Spleen (tissue), 7 donors: ENCODE results near the gene OPRM1.

ENCODE experiments used
- POLR2A ChIP-seq, 3 donors: fragments of 450-650 bp; IDR thresholded peaks; one replicate each; pipeline ENCODE4 v1.5.1; 2017; ENCODE audit warnings: antibody characterized with exemption in 3 of 3, mild to moderate bottlenecking in 1 of 3
- POLR2AphosphoS5 ChIP-seq, 3 donors: sonication (generic); formaldehyde crosslinking; IDR thresholded peaks; one replicate each; pipeline ENCODE4 v1.5.1; 2017; ENCODE audit warnings: antibody characterized with exemption in 3 of 3
- TF ChIP-seq, protein P1 (sequence below), 11 experiments: fragments of 200-600 bp in 7 of 11; fragments of 450-650 bp in 4 of 11; sonication (generic) in 4 of 11; IDR thresholded peaks in 8 of 11; conservative IDR thresholded peaks in 3 of 11; 1 replicate in 7 of 11; 2 replicates in 4 of 11; pipeline versions ENCODE4 v1.4.0 to v1.8.0; 2016 to 2021; ENCODE audit warnings: antibody characterized with exemption in 11 of 11, inconsistent platforms in 4 of 11, mild to moderate bottlenecking in 1 of 11
- donor health status: DM: no; HTN: no; CAD: no; lungs with moderate emphysema.
- donor health status: DM: no; HTN: no; CAD: no.
- donor health status: DM: no; HTN: no; CAD: no.

DNA sequence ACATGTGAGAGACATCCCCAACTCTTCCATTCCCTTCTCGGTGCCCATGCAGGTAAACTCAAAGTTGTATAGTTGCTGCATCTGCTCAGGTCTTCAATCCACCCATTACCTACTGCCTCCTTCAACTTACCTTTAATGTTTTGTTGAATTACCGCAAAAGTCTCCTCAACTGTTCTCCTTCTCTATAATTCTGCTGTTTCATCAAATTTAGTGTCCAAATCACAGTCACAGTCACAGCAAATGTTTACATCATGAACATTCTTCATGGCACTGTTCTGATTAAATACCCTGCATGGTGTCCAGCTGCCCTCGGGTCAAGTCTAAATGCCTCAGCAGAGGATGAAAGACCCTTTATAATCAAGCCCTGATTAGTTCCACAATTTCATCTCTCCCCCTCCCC is 187.4 kb downstream of the OPRM1 start:
- TF ChIP-seq, protein P1, sequence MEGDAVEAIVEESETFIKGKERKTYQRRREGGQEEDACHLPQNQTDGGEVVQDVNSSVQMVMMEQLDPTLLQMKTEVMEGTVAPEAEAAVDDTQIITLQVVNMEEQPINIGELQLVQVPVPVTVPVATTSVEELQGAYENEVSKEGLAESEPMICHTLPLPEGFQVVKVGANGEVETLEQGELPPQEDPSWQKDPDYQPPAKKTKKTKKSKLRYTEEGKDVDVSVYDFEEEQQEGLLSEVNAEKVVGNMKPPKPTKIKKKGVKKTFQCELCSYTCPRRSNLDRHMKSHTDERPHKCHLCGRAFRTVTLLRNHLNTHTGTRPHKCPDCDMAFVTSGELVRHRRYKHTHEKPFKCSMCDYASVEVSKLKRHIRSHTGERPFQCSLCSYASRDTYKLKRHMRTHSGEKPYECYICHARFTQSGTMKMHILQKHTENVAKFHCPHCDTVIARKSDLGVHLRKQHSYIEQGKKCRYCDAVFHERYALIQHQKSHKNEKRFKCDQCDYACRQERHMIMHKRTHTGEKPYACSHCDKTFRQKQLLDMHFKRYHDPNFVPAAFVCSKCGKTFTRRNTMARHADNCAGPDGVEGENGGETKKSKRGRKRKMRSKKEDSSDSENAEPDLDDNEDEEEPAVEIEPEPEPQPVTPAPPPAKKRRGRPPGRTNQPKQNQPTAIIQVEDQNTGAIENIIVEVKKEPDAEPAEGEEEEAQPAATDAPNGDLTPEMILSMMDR (IDR thresholded peaks at IDR 0.05 in 8 of 11, conservative IDR thresholded peaks at IDR 0.05 in 3 of 11) = no peak
- TF ChIP-seq POLR2AphosphoS5 (IDR thresholded peaks at IDR 0.05) = no peak
- no peak for TF ChIP-seq POLR2A (IDR thresholded peaks at IDR 0.05)
